ENCODE results near the gene CLCC1.
A peak's percentile ranks its signal among the peaks of the same experiment; 100 is the strongest.

The CLCC1 gene

GRCh38 chr1:108969346-108969745 is 6.1 kb upstream of the CLCC1 start (continued):
- TF ChIP-seq ZNF70 (CRISPR knock-in tag; IDR thresholded peaks at IDR 0.05) (no peak), ZFP3 (CRISPR knock-in tag; IDR thresholded peaks at IDR 0.05) (no peak), ZNF565 (CRISPR knock-in tag; conservative IDR thresholded peaks at IDR 0.05; ENCODE audit: low read depth) (no peak), RARB (CRISPR knock-in tag; IDR thresholded peaks at IDR 0.05) (no peak), OSR1 (CRISPR knock-in tag; IDR thresholded peaks at IDR 0.05) (no peak)

DNA sequence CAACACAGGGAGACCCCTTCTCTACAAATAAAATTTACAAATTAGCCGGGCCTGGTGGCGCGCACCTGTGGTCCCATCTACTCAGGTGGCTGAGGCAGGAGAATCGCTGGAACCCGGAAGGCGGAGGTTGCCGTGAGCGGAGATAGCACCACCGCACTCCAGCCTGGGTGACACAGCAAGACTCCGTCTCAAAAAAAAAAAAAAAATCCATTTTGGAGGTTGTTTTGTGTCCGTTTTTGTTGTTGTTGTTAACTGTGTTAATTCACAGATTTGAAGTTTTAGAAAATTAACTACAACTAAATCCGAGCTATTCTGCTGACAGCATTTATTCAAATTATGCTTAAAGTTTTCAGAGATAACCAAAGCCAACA is 618 bp downstream of the CLCC1 start:
- TF ChIP-seq OSR1 (CRISPR knock-in tag; IDR thresholded peaks at IDR 0.05) (no peak), TOX (CRISPR knock-in tag; IDR thresholded peaks at IDR 0.05; ENCODE audit: borderline replicate concordance) (no peak), RARB (CRISPR knock-in tag; IDR thresholded peaks at IDR 0.05) (no peak), ARNTL (CRISPR knock-in tag; IDR thresholded peaks at IDR 0.05; ENCODE audit: borderline replicate concordance, low read depth) (no peak), PATZ1 (CRISPR knock-in tag; IDR thresholded peaks at IDR 0.05; ENCODE audit: borderline replicate concordance) (no peak), ZFP3 (CRISPR knock-in tag; IDR thresholded peaks at IDR 0.05) (no peak), PPARA (CRISPR knock-in tag; IDR thresholded peaks at IDR 0.05; ENCODE audit: borderline replicate concordance) (no peak), ZNF565 (CRISPR knock-in tag; conservative IDR thresholded peaks at IDR 0.05; ENCODE audit: low read depth) (no peak), ZNF8 (CRISPR knock-in tag; IDR thresholded peaks at IDR 0.05) (no peak), ESRRG (CRISPR knock-in tag; IDR thresholded peaks at IDR 0.05) (no peak), ZNF70 (CRISPR knock-in tag; IDR thresholded peaks at IDR 0.05) (no peak), ZFP30 (CRISPR knock-in tag; IDR thresholded peaks at IDR 0.05) (no peak), SNAI2 (CRISPR knock-in tag; IDR thresholded peaks at IDR 0.05) (no peak), GLIS3 (CRISPR knock-in tag; IDR thresholded peaks at IDR 0.05) (no peak), CSDC2 (CRISPR knock-in tag; IDR thresholded peaks at IDR 0.05) (no peak), ZC3H10 (CRISPR knock-in tag; IDR thresholded peaks at IDR 0.05) (no peak), BACH2 (CRISPR knock-in tag; IDR thresholded peaks at IDR 0.05; ENCODE audit: borderline replicate concordance) (no peak)
- TF ChIP-seq, protein P1, sequence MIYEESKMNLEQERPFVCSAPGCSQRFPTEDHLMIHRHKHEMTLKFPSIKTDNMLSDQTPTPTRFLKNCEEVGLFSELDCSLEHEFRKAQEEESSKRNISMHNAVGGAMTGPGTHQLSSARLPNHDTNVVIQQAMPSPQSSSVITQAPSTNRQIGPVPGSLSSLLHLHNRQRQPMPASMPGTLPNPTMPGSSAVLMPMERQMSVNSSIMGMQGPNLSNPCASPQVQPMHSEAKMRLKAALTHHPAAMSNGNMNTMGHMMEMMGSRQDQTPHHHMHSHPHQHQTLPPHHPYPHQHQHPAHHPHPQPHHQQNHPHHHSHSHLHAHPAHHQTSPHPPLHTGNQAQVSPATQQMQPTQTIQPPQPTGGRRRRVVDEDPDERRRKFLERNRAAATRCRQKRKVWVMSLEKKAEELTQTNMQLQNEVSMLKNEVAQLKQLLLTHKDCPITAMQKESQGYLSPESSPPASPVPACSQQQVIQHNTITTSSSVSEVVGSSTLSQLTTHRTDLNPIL (CRISPR knock-in tag; IDR thresholded peaks at IDR 0.05; ENCODE audit: low read depth), result no peak
- TF ChIP-seq, protein P2, sequence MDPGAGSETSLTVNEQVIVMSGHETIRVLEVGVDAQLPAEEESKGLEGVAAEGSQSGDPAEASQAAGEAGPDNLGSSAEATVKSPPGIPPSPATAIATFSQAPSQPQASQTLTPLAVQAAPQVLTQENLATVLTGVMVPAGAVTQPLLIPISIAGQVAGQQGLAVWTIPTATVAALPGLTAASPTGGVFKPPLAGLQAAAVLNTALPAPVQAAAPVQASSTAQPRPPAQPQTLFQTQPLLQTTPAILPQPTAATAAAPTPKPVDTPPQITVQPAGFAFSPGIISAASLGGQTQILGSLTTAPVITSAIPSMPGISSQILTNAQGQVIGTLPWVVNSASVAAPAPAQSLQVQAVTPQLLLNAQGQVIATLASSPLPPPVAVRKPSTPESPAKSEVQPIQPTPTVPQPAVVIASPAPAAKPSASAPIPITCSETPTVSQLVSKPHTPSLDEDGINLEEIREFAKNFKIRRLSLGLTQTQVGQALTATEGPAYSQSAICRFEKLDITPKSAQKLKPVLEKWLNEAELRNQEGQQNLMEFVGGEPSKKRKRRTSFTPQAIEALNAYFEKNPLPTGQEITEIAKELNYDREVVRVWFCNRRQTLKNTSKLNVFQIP (CRISPR knock-in tag; IDR thresholded peaks at IDR 0.05; ENCODE audit: borderline replicate concordance, low read depth), result no peak
- TF ChIP-seq, protein P3, sequence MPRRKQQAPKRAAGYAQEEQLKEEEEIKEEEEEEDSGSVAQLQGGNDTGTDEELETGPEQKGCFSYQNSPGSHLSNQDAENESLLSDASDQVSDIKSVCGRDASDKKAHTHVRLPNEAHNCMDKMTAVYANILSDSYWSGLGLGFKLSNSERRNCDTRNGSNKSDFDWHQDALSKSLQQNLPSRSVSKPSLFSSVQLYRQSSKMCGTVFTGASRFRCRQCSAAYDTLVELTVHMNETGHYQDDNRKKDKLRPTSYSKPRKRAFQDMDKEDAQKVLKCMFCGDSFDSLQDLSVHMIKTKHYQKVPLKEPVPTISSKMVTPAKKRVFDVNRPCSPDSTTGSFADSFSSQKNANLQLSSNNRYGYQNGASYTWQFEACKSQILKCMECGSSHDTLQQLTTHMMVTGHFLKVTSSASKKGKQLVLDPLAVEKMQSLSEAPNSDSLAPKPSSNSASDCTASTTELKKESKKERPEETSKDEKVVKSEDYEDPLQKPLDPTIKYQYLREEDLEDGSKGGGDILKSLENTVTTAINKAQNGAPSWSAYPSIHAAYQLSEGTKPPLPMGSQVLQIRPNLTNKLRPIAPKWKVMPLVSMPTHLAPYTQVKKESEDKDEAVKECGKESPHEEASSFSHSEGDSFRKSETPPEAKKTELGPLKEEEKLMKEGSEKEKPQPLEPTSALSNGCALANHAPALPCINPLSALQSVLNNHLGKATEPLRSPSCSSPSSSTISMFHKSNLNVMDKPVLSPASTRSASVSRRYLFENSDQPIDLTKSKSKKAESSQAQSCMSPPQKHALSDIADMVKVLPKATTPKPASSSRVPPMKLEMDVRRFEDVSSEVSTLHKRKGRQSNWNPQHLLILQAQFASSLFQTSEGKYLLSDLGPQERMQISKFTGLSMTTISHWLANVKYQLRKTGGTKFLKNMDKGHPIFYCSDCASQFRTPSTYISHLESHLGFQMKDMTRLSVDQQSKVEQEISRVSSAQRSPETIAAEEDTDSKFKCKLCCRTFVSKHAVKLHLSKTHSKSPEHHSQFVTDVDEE (CRISPR knock-in tag; IDR thresholded peaks at IDR 0.05), result no peak
- ATAC-seq, result peak; percentile 32

DNA sequence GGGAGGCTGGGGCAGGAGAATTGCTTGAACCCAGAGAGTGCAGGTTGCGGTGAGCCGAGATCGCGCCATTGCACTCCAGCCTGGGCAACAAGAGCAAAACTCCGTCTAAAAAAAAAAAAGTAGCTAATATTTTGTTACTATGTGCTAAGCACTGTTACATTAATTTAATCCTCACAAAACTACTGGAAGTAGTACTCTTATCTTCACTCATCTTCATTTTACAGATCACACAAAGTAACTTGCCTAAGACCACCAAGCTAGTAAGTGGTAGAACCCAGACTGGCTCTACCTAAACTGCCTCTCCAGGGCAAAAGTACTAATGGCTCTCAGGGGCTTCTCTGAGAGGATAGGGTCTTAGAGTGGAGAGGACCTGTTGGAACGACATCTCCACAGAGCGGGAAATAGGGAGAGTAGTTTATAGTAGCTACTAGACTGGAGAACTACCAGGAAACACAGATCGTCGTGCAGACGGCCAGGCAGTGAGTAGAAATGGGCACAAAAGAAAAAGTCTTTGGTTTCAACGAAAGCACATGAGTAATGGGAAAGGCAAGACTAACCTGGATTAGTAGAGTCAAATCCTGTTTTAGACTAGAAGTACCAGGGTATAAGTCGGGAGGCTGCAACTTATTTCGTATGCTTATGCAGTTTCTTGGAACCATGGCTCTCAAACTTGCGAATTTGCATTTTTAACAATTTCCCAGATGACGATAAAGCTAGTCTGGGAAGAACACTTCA is 1.4 kb downstream of the CLCC1 start:
- TF ChIP-seq ZFP3 (CRISPR knock-in tag; IDR thresholded peaks at IDR 0.05) (no peak), ZFP30 (CRISPR knock-in tag; IDR thresholded peaks at IDR 0.05) (no peak), GLIS3 (CRISPR knock-in tag; IDR thresholded peaks at IDR 0.05) (no peak), RARB (CRISPR knock-in tag; IDR thresholded peaks at IDR 0.05) (no peak), ARNTL (CRISPR knock-in tag; IDR thresholded peaks at IDR 0.05; ENCODE audit: borderline replicate concordance, low read depth) (no peak), PPARA (CRISPR knock-in tag; IDR thresholded peaks at IDR 0.05; ENCODE audit: borderline replicate concordance) (no peak), BACH2 (CRISPR knock-in tag; IDR thresholded peaks at IDR 0.05; ENCODE audit: borderline replicate concordance) (no peak), ZNF565 (CRISPR knock-in tag; conservative IDR thresholded peaks at IDR 0.05; ENCODE audit: low read depth) (no peak), TOX (CRISPR knock-in tag; IDR thresholded peaks at IDR 0.05; ENCODE audit: borderline replicate concordance) (no peak)
- TF ChIP-seq, protein P4, sequence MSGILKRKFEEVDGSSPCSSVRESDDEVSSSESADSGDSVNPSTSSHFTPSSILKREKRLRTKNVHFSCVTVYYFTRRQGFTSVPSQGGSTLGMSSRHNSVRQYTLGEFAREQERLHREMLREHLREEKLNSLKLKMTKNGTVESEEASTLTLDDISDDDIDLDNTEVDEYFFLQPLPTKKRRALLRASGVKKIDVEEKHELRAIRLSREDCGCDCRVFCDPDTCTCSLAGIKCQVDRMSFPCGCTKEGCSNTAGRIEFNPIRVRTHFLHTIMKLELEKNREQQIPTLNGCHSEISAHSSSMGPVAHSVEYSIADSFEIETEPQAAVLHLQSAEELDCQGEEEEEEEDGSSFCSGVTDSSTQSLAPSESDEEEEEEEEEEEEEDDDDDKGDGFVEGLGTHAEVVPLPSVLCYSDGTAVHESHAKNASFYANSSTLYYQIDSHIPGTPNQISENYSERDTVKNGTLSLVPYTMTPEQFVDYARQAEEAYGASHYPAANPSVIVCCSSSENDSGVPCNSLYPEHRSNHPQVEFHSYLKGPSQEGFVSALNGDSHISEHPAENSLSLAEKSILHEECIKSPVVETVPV (CRISPR knock-in tag; IDR thresholded peaks at IDR 0.05), result no peak
- TF ChIP-seq, protein P1 (CRISPR knock-in tag; IDR thresholded peaks at IDR 0.05; ENCODE audit: low read depth), result no peak
- ATAC-seq, result no peak
